DMS 273 treated with DMSO at 0.1 percent for 48 hours (cell line): ENCODE measurements around the gene GTF3C2.
A peak's percentile ranks its signal among the peaks of the same experiment; 100 is the strongest.

Source experiments
- DNase-seq: peaks from one replicate; lab custom pipeline; 2025; lab: John Stamatoyannopoulos, UW

Gene GTF3C2, protein sequence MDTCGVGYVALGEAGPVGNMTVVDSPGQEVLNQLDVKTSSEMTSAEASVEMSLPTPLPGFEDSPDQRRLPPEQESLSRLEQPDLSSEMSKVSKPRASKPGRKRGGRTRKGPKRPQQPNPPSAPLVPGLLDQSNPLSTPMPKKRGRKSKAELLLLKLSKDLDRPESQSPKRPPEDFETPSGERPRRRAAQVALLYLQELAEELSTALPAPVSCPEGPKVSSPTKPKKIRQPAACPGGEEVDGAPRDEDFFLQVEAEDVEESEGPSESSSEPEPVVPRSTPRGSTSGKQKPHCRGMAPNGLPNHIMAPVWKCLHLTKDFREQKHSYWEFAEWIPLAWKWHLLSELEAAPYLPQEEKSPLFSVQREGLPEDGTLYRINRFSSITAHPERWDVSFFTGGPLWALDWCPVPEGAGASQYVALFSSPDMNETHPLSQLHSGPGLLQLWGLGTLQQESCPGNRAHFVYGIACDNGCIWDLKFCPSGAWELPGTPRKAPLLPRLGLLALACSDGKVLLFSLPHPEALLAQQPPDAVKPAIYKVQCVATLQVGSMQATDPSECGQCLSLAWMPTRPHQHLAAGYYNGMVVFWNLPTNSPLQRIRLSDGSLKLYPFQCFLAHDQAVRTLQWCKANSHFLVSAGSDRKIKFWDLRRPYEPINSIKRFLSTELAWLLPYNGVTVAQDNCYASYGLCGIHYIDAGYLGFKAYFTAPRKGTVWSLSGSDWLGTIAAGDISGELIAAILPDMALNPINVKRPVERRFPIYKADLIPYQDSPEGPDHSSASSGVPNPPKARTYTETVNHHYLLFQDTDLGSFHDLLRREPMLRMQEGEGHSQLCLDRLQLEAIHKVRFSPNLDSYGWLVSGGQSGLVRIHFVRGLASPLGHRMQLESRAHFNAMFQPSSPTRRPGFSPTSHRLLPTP

DNA sequence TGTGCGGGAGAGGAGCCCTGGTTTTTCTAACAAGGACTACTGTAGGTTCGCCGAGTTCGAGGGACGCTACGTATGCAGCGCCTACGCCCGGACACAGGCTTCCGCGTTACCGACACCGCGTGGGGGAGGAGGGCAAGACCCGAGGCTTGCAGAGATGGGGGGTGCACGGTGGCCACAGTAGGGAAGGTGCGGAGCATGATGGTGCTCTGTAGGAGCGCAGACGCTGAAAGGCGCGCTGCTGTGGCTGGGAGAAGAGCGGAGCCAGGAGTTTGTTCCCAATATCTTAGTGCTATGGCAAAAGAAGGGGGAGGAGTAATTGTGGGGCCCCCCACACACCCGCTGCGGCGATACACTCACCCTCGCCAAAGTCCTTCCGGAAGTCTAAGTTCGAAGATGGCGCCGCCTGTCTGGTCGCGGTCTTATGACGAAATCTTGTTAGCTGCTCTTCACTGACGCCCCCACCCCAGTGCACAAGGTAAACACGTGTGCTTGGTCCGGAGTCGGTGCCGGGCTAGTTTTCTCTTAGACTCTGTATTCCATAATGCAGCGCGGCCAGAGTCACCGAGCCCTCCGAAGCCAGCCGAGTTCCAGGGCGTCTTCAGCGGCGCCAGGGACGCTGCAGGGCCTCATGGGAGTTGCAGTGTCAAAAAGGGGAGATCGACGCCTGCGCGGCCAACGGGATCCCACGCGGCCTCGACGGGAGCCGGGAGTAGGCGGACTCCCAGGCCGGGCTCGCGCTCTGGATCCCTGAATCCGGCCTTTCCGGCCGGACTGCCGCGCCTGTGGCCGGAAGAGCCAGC lies at the start of gene GTF3C2:
GTF3C2 (minus strand) TSS at position 383 of the 800 bp plus-strand sequence. CDS start 13,210 bp downstream, outside the sequence.
- peak; percentile 96 for DNase-seq

DNA sequence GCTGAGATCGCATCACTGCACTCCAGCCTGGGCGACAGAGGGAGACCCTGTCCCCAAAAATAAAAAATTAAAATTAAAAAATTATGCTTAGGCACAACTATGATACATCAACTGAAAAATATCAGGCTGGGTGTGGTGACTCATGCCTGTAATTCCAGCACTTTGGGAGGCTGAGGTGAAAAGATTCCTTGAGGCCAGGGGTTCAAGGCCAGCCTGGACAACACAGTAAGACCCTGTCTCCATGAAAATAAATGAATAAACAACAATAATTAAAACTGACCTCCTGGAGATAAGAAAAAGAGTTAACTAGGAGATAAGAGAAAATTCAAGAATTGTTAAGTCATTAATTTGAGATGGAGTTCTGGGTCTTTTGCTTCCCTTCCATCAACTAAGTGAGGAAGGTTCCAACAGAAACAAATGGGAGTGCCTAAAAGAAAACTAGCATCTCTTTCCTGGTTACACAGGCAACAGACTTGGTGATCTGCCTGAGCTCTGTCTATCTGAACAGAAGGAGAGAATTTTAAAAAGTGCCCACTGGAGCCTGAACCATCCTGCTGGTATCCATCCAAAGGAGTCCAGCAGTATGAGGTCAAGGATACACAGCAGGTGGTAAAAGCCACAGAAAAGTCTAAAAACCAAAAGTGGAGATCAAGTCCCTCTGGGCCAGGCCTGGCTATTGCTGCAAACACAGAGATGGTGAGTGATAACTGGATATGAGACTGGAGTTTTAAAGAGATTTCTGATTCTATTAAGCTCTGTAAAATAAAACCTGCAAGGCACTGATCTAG lies 44.0 kb upstream of the GTF3C2 start:
- no peak for DNase-seq

DNA sequence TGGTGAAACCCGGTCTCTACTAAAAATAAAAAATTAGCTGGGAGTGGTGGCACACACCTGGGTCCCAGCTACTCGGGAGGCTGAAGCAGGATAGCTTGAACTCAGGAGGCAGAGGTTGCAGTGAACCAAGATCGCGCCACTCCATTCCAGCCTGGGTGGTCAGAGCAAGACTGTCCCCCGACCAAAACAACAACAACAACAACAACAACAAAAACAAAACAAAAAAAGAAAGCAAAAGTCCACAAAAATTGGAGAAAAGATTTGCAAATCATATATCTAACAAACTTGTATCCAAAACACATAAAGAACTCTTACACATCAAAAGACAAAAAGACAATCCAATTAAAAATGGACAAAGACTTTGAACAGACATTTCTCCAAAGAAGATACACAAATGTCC lies 42.4 kb upstream of the GTF3C2 start:
- no peak for DNase-seq

DNA sequence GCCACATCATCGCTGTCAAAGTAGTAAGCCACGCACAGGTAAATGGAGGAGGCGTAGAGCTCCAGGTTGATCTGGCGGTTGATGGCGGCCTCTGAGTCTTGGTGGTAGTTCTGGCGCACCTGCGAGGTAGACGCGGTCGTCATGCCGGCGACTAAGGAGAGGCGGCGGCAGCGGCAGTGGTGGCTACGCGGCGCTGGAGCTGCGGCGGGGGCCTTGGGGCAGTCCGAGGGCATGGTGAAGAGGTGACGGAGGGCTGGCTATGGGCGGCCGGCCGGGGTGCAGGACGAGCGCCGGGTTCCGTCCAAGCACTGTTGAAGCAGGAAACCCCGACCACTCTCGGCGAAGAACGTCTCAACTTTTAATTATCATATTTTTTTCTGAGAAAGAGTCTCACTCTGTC lies 36.7 kb upstream of the GTF3C2 start:
- no peak for DNase-seq

DNA sequence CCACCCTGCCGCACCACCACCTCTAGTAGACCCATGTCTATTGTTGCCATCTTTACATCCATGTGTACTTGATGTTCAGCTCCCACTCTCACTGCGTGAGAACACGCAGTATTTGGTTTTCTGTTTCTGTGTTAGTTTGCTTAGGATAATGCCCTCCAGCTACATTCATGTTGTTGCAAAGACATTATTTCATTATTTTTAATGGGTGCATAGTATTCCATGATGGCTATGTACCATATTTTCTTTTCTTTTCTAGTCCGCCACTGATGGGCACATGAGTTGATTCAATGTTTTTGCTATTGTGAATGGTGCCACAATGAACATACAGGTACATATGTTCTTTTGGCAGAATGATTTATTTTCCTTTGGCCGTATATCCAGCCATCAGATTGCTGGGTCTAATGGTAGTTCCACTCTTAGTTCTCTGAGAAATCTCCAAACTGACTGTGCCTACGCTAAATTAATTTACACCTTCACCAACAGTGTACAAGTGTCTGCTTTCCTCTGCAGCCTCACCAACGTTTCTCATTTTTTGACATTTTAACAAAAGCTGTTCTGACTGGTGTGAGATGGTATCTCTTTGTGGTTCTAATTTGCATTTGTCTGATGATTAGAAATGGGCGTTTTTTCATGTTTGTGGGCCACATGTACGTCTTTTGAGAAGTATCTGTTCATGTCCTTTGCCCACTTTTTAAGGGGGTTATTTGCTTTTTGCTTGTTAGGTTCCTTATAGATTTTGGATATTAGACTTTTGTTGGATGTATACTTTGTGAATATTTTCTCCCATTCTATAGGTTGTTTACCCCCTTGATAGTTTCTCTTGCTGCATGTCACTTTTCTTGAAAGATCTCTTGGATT lies 34.5 kb upstream of the GTF3C2 start:
- no peak for DNase-seq

DNA sequence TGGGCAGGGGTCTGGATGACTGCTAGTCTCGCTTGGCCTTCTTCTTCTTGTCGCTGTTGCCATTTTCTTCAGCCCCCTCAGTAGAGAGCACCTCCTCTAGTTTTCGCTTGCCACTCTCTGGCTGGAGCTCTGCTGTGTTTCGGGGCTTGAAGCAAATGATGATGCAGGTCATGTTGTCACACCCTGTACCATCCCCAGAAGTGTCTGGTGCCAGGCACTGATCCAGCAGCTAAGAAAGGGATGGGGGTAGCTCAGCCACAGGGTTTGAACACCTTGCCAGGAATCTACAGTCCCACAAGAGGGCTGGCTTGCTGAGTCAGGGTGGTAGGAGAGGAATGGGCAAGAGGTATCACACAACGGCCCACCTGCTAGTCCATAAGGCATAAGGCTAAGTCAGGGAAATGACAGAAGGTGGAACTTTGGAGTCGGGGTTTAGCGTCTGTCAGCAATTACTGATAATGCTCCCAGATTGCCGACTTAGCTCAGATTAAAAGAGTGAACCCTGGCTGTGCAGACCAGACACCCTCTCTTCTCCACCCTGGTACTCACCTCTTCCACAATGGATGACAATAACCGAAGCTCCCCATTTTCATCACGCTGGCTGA lies 25.1 kb upstream of the GTF3C2 start:
- peak; percentile 90 for DNase-seq

DNA sequence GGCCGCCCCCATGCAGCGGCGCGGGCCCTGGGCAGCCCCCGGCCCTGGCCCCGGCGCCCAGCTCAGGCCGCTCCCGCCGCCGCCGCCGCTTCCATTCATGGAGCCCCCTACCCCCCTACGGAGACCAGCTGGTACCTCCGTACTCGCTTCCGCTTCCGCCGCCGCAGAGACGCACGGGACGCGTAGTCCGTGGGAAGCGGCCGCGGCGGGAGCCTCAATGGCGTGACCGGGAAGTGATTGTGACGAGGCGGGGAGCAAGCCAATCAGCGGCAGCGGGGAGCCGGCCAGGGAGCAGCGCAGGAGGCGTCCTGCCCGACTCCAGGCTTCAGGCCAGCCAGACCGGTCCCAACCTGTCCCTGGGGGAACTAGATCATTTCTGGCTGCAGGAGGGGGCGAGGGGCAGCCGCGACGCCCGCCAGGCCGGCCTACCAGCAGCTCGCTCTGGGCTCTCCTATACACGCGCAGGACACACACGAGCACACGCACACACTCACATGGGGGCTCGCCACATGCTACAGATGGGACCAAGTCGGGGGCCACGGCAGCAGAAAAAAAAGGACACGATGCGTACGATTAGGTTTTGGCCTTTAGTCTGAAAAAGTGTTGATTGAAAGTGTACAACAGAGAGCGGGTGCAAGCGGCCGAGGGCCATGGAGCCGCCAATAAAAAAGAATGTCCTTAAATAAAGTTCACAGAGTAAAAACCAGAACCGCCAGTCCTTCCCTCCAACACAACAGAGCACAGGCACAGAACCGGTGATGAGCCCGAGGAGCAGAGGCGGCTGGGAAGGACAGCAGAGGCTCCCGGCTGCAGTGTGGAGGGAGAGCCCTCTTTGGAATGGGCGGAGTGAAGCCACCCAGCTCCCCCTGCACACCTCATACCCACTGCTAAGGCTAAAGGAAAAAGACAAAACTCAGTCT lies 24.3 kb upstream of the GTF3C2 start, which contains the start of gene ZNF513:
ZNF513 (minus strand) TSS at position 109 of the 920 bp plus-strand sequence. CDS start 208 bp downstream, outside the sequence.
- DNase-seq, result peak; percentile 87

DNA sequence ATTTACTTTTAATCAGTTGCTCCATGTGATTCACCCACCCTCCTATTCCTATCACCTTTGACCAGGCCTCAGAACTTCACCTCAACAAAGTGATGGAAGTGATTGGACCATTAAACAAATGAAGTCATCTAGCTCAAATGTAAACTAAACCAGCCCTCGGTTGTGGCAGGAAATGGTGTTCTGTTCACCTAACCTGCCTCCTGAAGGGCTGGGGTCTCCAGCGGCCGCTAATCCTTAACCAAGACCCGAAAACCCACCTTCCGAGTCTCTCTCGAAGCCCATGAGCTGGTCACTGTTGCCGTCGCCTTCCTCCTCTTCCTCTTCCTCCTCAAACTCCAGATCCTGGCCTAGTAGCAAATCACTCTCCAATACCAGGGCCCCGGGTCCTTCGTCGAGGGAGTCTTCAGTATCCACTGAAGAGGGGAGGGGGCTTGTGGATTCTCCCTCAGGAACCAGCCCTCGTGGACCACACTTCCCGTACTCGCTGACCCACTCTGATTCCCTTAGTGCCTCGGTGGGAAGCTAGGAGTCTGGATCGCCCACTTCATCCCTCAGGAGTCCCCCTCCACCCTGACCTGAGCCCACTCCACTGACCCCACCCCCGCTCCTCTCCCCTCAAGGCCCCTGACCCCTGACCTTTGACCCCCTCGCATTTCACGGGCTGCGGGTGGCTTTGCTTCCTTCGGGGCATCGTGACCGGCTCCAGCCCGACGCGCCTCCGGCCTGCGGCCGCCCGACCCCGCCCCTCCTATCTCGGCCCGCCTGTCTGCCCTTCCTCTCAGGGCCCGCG lies 23.5 kb upstream of the GTF3C2 start:
- no peak for DNase-seq

DNA sequence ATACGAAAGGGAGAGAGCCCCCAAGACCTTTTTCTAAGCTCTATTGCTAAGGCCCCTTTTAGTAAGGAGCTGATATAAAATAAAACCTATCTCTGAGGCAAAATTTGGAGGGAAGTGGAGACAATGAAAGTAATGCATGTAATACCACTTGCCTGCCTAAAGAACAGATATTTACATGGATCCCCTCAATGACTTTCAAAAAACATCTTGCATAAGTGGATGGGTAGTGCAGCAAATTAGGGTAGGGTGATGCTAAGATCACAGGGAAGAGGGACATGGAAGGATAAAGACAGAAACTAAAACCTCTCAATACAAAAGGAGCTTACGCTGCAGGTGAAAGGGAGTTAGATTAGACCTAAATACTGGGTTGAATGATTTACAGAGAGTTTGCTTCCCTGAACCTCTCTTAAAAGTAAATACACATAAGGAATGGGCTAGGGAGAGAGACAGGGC lies 22.8 kb upstream of the GTF3C2 start:
- no peak for DNase-seq

DNA sequence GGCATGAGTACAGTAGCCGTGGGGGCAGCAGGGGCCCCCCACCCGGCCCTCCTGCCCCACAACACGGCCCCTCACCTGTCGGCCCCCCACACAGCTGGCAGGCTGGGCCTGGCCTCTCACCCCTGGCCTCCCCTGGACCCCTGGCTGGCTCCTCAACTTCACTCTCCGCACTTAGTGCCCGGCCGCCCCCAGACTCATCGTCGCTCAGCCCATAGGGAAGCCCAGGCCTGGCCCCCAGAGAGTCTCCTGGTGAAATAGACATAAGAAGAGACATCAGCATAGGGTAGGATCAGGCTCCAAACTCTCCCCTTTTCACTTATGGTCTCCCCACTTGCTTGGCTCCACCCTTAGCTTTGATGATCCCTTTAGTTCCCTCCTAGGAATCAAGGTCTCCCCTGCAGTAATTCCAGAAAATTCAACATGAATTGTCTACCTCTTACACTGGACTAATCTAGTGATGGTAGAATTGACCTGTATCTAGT lies 22.3 kb upstream of the GTF3C2 start:
- DNase-seq, result no peak

DNA sequence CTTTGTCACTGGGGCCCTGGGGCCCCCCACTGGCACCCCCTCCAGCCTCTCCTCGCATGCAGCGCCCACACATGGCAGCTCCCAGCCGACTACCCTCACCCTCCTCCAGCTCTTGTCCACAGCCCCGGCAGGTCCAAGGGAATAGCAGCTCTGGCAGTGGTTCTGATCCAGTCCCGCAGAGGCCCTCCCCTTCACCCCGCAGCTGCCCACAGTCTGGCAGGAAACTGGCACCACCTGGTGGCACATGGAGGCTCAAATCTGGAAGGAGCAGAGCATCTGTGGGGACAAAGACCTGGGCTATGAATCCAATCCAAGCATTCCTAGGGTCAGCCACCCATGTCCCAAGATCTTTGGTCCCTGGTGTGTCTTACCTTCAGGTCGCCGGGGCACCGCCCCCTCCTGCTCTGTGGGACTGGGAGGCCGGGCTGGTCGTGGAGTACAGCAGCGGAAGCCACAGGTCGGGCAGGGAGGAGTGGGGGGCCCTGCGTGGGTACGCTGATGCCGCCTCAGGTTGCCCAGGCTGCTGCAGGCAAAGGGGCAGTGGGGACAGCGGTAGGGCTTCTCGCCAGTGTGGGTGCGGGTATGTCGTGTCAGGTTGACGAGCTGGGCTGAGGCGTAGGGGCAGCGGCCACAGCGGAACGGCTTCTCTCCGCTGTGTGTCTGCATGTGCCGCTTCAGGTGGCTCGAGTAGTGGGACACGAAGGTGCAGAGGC lies 21.7 kb upstream of the GTF3C2 start:
- no peak for DNase-seq

DNA sequence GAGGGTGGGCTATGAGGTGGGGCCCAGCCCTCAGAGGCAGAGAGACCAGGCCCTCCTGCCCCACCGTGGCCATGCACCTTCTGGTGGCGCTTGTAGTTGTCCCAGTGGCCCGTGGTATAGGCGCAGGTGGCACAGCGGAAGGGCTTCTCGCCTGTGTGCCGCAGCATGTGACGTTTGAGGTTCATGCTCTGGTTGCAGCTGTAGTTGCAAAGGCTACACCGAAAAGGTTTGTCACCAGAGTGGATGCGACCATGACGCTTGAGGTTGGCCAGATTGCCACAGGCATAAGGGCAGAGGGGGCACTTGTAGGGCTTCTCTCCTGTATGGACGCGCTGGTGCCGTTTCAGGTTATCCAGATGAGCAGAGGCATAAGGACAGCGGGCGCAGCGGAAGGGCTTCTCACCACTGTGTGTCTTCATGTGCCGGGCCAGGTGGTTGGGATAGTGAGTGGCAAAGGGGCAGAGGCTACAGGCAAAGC lies 21.1 kb upstream of the GTF3C2 start:
- no peak for DNase-seq

DNA sequence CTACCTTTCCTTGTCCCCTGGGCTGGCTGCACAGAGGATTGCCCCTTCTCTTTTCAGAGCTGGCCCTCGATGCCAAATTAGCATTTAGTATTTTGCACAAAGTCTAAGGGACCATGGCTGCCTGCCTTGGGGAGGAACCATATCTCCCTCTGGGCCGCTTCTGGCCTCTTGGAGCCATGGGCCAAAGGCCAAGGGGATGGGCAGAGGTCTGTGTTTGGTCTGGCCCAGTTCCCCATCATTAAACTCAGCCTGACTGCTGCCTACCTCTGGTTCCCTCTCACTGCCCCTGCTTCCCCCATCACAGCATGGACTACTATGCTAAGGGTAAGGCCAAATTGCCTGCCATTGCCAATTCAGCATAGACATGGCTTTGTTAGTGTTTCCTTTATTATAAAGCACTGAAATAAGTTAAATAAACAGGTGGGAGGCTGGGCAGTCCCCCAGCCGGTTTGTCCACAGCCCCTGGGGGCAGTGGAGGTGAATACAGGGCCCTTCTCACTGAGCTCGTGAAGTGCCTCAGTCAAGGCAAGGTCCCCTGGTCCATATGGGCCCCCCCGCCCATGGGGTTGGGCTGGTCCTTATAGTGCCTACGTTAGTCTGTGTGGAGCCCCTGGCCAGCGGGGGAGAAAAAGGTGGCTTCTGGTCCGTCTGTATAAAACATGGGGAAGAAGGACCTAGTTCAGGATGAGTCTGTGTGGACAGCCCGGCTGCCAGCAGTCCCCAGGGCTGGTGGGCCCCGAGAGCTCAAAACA lies 20.5 kb upstream of the GTF3C2 start:
- no peak for DNase-seq

DNA sequence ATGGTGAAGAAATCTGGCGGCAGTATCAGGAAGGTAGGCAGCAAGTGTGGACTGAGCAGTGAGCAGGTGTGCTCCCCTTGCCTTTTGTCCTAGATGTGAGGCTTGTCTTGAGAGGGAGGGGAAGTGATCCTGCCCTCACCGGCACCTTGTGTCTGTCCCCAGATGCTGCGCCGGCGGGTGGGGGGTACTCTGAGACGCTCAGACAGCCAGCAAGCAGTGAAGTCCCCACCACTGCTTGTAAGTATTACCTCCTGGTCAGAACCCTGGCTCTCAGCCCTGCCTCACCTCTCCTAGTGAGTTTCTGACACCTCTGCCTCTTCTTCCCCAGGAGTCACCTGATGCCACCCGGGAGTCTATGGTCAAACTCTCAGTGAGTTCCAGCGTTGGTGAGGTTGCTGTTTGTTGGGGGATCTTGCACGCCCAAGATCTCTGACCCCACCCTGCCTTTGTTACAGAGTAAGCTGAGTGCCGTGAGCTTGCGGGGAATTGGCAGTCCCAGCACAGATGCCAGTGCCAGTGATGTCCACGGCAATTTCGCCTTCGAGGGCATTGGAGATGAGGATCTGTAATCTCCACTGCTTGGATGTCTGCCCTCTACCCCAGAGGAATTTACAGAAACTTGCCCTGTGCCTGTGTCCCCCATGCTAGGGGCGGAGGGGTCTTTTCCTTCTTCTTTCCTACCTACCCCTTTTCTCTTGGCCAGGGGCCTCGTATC lies 19.7 kb upstream of the GTF3C2 start:
- no peak for DNase-seq

DNA sequence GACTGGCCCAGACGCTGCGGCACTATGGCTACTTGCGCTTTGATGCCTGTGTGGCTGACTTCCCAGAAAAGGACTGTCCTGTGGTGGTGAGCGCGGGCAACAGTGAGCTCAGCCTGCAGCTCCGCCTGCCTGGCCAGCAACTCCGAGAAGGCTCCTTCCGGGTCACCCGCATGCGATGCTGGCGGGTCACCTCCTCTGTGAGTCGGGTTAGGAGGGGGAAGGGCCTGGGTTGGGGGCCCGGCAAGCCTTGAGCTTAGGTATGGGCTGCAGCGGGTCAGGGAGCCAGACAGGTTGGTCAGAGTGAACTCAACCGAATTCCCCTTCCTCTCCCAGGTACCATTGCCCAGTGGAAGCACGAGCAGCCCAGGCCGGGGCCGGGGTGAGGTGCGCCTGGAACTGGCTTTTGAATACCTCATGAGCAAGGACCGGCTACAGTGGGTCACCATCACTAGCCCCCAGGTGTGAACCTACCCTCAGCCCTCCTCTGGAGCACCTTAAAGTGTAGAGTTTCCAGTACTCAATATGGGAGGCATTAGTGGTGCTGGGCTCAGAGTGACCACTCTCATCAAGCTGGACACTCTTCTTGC lies 19.0 kb upstream of the GTF3C2 start:
- no peak for DNase-seq
